ENCODE measurements around the gene GHRHR.

The GHRHR gene

GRCh38 chr7:30977896-30978564 lies 14.3 kb downstream of the GHRHR start:
- no peaks in the 10 kb centered on the region for H3K36me3 ChIP-seq (ENCODE audit: control insufficient read depth in 1 of 2, insufficient read depth in 2 of 2, low read length in 2 of 2)
- H3K4me1 ChIP-seq (ENCODE audit: control insufficient read depth in 1 of 2, insufficient read depth in 2 of 2, low read length in 2 of 2) = no peaks in the 10 kb centered on the region
- H3K4me3 ChIP-seq (ENCODE audit: low read depth in 1 of 2, low read length in 2 of 2) = no peak overlapping the region
- no peaks in the 10 kb centered on the region for H3K27me3 ChIP-seq (ENCODE audit: low read depth, low read length)
- no peak overlapping the region for H3K27ac ChIP-seq (ENCODE audit: low read length)
- H3K9me3 ChIP-seq (ENCODE audit: control insufficient read depth in 1 of 2, low read length in 2 of 2) = no peaks in the 10 kb centered on the region

GRCh38 chr7:30979027-30979426 lies 15.3 kb downstream of the GHRHR start:
- no peak overlapping the region for H3K4me3 ChIP-seq (ENCODE audit: low read depth in 1 of 2, low read length in 2 of 2)
- no peaks in the 10 kb centered on the region for H3K9me3 ChIP-seq (ENCODE audit: control insufficient read depth in 1 of 2, low read length in 2 of 2)
- no peaks in the 10 kb centered on the region for H3K27me3 ChIP-seq (ENCODE audit: low read depth, low read length)
- no peaks in the 10 kb centered on the region for H3K36me3 ChIP-seq (ENCODE audit: control insufficient read depth in 1 of 2, insufficient read depth in 2 of 2, low read length in 2 of 2)
- no peak overlapping the region for H3K27ac ChIP-seq (ENCODE audit: low read length)
- H3K4me1 ChIP-seq (ENCODE audit: control insufficient read depth in 1 of 2, insufficient read depth in 2 of 2, low read length in 2 of 2) = no peaks in the 10 kb centered on the region

- no peaks in the 10 kb centered on the region for H3K27me3 ChIP-seq (ENCODE audit: low read depth, low read length)
- no peaks in the 10 kb centered on the region for H3K4me1 ChIP-seq (ENCODE audit: control insufficient read depth in 1 of 2, insufficient read depth in 2 of 2, low read length in 2 of 2)
- H3K36me3 ChIP-seq (ENCODE audit: control insufficient read depth in 1 of 2, insufficient read depth in 2 of 2, low read length in 2 of 2) = no peaks in the 10 kb centered on the region
- no peak overlapping the region for H3K4me3 ChIP-seq (ENCODE audit: low read depth in 1 of 2, low read length in 2 of 2)
- H3K27ac ChIP-seq (ENCODE audit: low read length) = no peak overlapping the region
- H3K9me3 ChIP-seq (ENCODE audit: control insufficient read depth in 1 of 2, low read length in 2 of 2) = no peaks in the 10 kb centered on the region
Measured at GRCh38 chr7:30980194-30980593, 16.4 kb downstream of the GHRHR start.

- H3K36me3 ChIP-seq (ENCODE audit: control insufficient read depth in 1 of 2, insufficient read depth in 2 of 2, low read length in 2 of 2) = no peaks in the 10 kb centered on the region
Measured at GRCh38 chr7:30980751-30981150, 17.0 kb downstream of the GHRHR start.

GRCh38 chr7:30983042-30983913 lies 19.5 kb downstream of the GHRHR start:
- no peaks in the 10 kb centered on the region for H3K27me3 ChIP-seq (ENCODE audit: low read depth, low read length)
- no peaks in the 10 kb centered on the region for H3K9me3 ChIP-seq (ENCODE audit: control insufficient read depth in 1 of 2, low read length in 2 of 2)
- H3K4me1 ChIP-seq (ENCODE audit: control insufficient read depth in 1 of 2, insufficient read depth in 2 of 2, low read length in 2 of 2) = no peaks in the 10 kb centered on the region
- no peaks in the 10 kb centered on the region for H3K36me3 ChIP-seq (ENCODE audit: control insufficient read depth in 1 of 2, insufficient read depth in 2 of 2, low read length in 2 of 2)
- no peak overlapping the region for H3K27ac ChIP-seq (ENCODE audit: low read length)
- H3K4me3 ChIP-seq (ENCODE audit: low read depth in 1 of 2, low read length in 2 of 2) = no peak overlapping the region

More at GRCh38 chr7:30980751-30981150, 17.0 kb downstream of the GHRHR start:
- no peaks in the 10 kb centered on the region for H3K9me3 ChIP-seq (ENCODE audit: control insufficient read depth in 1 of 2, low read length in 2 of 2)
- H3K27me3 ChIP-seq (ENCODE audit: low read depth, low read length) = no peaks in the 10 kb centered on the region
- H3K27ac ChIP-seq (ENCODE audit: low read length) = no peak overlapping the region
- H3K4me1 ChIP-seq (ENCODE audit: control insufficient read depth in 1 of 2, insufficient read depth in 2 of 2, low read length in 2 of 2) = no peaks in the 10 kb centered on the region
- no peak overlapping the region for H3K4me3 ChIP-seq (ENCODE audit: low read depth in 1 of 2, low read length in 2 of 2)

- Histone ChIP-seq H3K27ac (ENCODE audit: low read length) (no peak overlapping the region), H3K9me3 (ENCODE audit: control insufficient read depth in 1 of 2, low read length in 2 of 2) (no peaks in the 10 kb centered on the region), H3K4me3 (ENCODE audit: low read depth in 1 of 2, low read length in 2 of 2) (no peak overlapping the region), H3K27me3 (ENCODE audit: low read depth, low read length) (no peaks in the 10 kb centered on the region), H3K36me3 (ENCODE audit: control insufficient read depth in 1 of 2, insufficient read depth in 2 of 2, low read length in 2 of 2) (no peaks in the 10 kb centered on the region), H3K4me1 (ENCODE audit: control insufficient read depth in 1 of 2, insufficient read depth in 2 of 2, low read length in 2 of 2) (peaks cover 0 to 5% of the 10 kb centered on the region in 2 donors)
Measured at GRCh38 chr7:30983914-30984247, 20.1 kb downstream of the GHRHR start.

- H3K4me3 ChIP-seq (ENCODE audit: low read depth in 1 of 2, low read length in 2 of 2) = no peak overlapping the region
- no peak overlapping the region for H3K27ac ChIP-seq (ENCODE audit: low read length)
- no peaks in the 10 kb centered on the region for H3K9me3 ChIP-seq (ENCODE audit: control insufficient read depth in 1 of 2, low read length in 2 of 2)
- H3K36me3 ChIP-seq (ENCODE audit: control insufficient read depth in 1 of 2, insufficient read depth in 2 of 2, low read length in 2 of 2) = no peaks in the 10 kb centered on the region
- H3K4me1 ChIP-seq (ENCODE audit: control insufficient read depth in 1 of 2, insufficient read depth in 2 of 2, low read length in 2 of 2) = peaks cover 0 to 8% of the 10 kb centered on the region in 2 donors
- H3K27me3 ChIP-seq (ENCODE audit: low read depth, low read length) = no peaks in the 10 kb centered on the region
Measured at GRCh38 chr7:30984359-30985107, 20.8 kb downstream of the GHRHR start.

- no peaks in the 10 kb centered on the region for H3K27me3 ChIP-seq (ENCODE audit: low read depth, low read length)
- H3K4me3 ChIP-seq (ENCODE audit: low read depth in 1 of 2, low read length in 2 of 2) = no peak overlapping the region
- H3K4me1 ChIP-seq (ENCODE audit: control insufficient read depth in 1 of 2, insufficient read depth in 2 of 2, low read length in 2 of 2) = peaks cover 0 to 12% of the 10 kb centered on the region in 2 donors
- no peaks in the 10 kb centered on the region for H3K9me3 ChIP-seq (ENCODE audit: control insufficient read depth in 1 of 2, low read length in 2 of 2)
- no peak overlapping the region for H3K27ac ChIP-seq (ENCODE audit: low read length)
- H3K36me3 ChIP-seq (ENCODE audit: control insufficient read depth in 1 of 2, insufficient read depth in 2 of 2, low read length in 2 of 2) = no peaks in the 10 kb centered on the region
Measured at GRCh38 chr7:30985756-30986155, 22.0 kb downstream of the GHRHR start.

- peaks cover 0 to 12% of the 10 kb centered on the region in 2 donors for H3K4me1 ChIP-seq (ENCODE audit: control insufficient read depth in 1 of 2, insufficient read depth in 2 of 2, low read length in 2 of 2)
- no peak overlapping the region for H3K27ac ChIP-seq (ENCODE audit: low read length)
- no peaks in the 10 kb centered on the region for H3K36me3 ChIP-seq (ENCODE audit: control insufficient read depth in 1 of 2, insufficient read depth in 2 of 2, low read length in 2 of 2)
- H3K9me3 ChIP-seq (ENCODE audit: control insufficient read depth in 1 of 2, low read length in 2 of 2) = no peaks in the 10 kb centered on the region
- H3K27me3 ChIP-seq (ENCODE audit: low read depth, low read length) = no peaks in the 10 kb centered on the region
- H3K4me3 ChIP-seq (ENCODE audit: low read depth in 1 of 2, low read length in 2 of 2) = no peak overlapping the region
Measured at GRCh38 chr7:30986331-30986730, 22.6 kb downstream of the GHRHR start.

GRCh38 chr7:30986738-30987137 lies 23.0 kb downstream of the GHRHR start:
- no peaks in the 10 kb centered on the region for H3K36me3 ChIP-seq (ENCODE audit: control insufficient read depth in 1 of 2, insufficient read depth in 2 of 2, low read length in 2 of 2)
- H3K27me3 ChIP-seq (ENCODE audit: low read depth, low read length) = no peaks in the 10 kb centered on the region
- no peak overlapping the region for H3K4me3 ChIP-seq (ENCODE audit: low read depth in 1 of 2, low read length in 2 of 2)
- no peaks in the 10 kb centered on the region for H3K9me3 ChIP-seq (ENCODE audit: control insufficient read depth in 1 of 2, low read length in 2 of 2)
- H3K4me1 ChIP-seq (ENCODE audit: control insufficient read depth in 1 of 2, insufficient read depth in 2 of 2, low read length in 2 of 2) = peaks cover 0 to 12% of the 10 kb centered on the region in 2 donors
- H3K27ac ChIP-seq (ENCODE audit: low read length) = no peak overlapping the region

GRCh38 chr7:30987178-30987577 lies 23.4 kb downstream of the GHRHR start:
- Histone ChIP-seq H3K36me3 (ENCODE audit: control insufficient read depth in 1 of 2, insufficient read depth in 2 of 2, low read length in 2 of 2) (no peaks in the 10 kb centered on the region), H3K27me3 (ENCODE audit: low read depth, low read length) (no peaks in the 10 kb centered on the region), H3K4me1 (ENCODE audit: control insufficient read depth in 1 of 2, insufficient read depth in 2 of 2, low read length in 2 of 2) (peaks cover 0 to 12% of the 10 kb centered on the region in 2 donors), H3K9me3 (ENCODE audit: control insufficient read depth in 1 of 2, low read length in 2 of 2) (no peaks in the 10 kb centered on the region), H3K4me3 (ENCODE audit: low read depth in 1 of 2, low read length in 2 of 2) (no peak overlapping the region), H3K27ac (ENCODE audit: low read length) (no peak overlapping the region)
